BJ (cell line): ENCODE data around the gene LHX5. TPM values are rescaled to one million over a fixed set of nuclear protein-coding genes. Genes with fewer than 3 reads are reported as not detected.

Experiments
- CTCF ChIA-PET: fragments of 350-600 bp; formaldehyde crosslinking; extraction: SDS; loops from one replicate; lab custom pipeline; 2021; ENCODE audit warnings: antibody characterized with exemption, inconsistent platforms; lab: Yijun Ruan, JAX
- POLR2A ChIA-PET: fragments of 300-600 bp; sonication (Branson Sonifier 250); formaldehyde crosslinking; extraction: SDS; loops from one replicate; lab custom pipeline; 2021; ENCODE audit warnings: antibody characterized with exemption; lab: Charles Lee
- DNase-seq: peaks from one replicate; pipeline ENCODE4 v3.0.0-alpha.2; 2011; ENCODE audit warnings: low read depth
- H3K27me3 ChIP-seq: 2 replicates; pipeline ENCODE4 v1.6.0; 2011; ENCODE audit warnings: low read length; ENCODE audit not compliant: control insufficient read depth, insufficient read depth
- H3K36me3 ChIP-seq: 2 replicates; pipeline ENCODE4 v1.5.1; 2011; ENCODE audit warnings: low read length; ENCODE audit not compliant: control insufficient read depth, insufficient read depth
- H3K4me3 ChIP-seq: 2 replicates; pipeline ENCODE4 v1.5.1; 2011; ENCODE audit warnings: low read depth, mild to moderate bottlenecking, control low read depth, low read length
- CTCF ChIP-seq: IDR thresholded peaks from 2 replicates; pipeline ENCODE4 v1.5.1; 2011; ENCODE audit warnings: low read depth, mild to moderate bottlenecking, control low read depth, inconsistent platforms, low read length, moderate library complexity; ENCODE audit not compliant: insufficient read depth
- polyA plus RNA-seq: library from polyadenylated mRNA; depleted of rRNA; stranded (reverse); fragments of >200 nt; gene quantifications from 2 replicates; pipeline ENCODE4 v1.2.3, GENCODE V29; 2011

The LHX5 gene
- polyA plus RNA-seq, 1 experiment, result not detected

GRCh38 chr12:113485330-113485729 is 13.7 kb upstream of the LHX5 start:
- ChIA-PET CTCF (no interaction called here), POLR2A (no interaction called here)
- Histone ChIP-seq H3K36me3 (no peaks in the 10 kb centered on the region), H3K4me3 (no peak overlapping the region), H3K27me3 (no peaks in the 10 kb centered on the region; the same call in 1 of the 2 replicates)
- no peak for TF ChIP-seq CTCF
- DNase-seq, result no peak

- ChIA-PET POLR2A (no interaction called here), CTCF (no interaction called here)
- no peak for TF ChIP-seq CTCF
- DNase-seq, result no peak
- no peak overlapping the region for H3K4me3 ChIP-seq
- H3K27me3 ChIP-seq, result peaks cover 28% of the 10 kb centered on the region
- no peaks in the 10 kb centered on the region for H3K36me3 ChIP-seq
Observed at GRCh38 chr12:113482334-113482733, 10.7 kb upstream of the LHX5 start.

GRCh38 chr12:113480336-113480971 is 8.8 kb upstream of the LHX5 start:
- POLR2A ChIA-PET, result no interaction called here
- CTCF ChIA-PET, result interaction anchor here (1.0 to 1.7 kb wide), 4 partner anchors 14 to 432 kb away, joined by 3 to 4 read pairs (median 4); no protein-coding TSS in a partner anchor

GRCh38 chr12:113479590-113480335 is 8.1 kb upstream of the LHX5 start:
- Histone ChIP-seq H3K27me3 (peaks cover 42% of the 10 kb centered on the region), H3K4me3 (no peak overlapping the region), H3K36me3 (no peaks in the 10 kb centered on the region)
- ChIA-PET CTCF (interaction anchor here (1.0 to 1.7 kb wide), 4 partner anchors 13 to 433 kb away, joined by 3 to 4 read pairs (median 4); no protein-coding TSS in a partner anchor), POLR2A (no interaction called here)
- no peak for DNase-seq
- TF ChIP-seq CTCF, result no peak

More at GRCh38 chr12:113480336-113480971, 8.8 kb upstream of the LHX5 start:
- no peaks in the 10 kb centered on the region for H3K36me3 ChIP-seq
- peaks cover 39% of the 10 kb centered on the region for H3K27me3 ChIP-seq
- no peak for TF ChIP-seq CTCF
- H3K4me3 ChIP-seq, result no peak overlapping the region
- DNase-seq, result no peak

GRCh38 chr12:113479216-113479589 is 7.5 kb upstream of the LHX5 start:
- Histone ChIP-seq H3K27me3 (peaks cover 48% of the 10 kb centered on the region), H3K36me3 (no peaks in the 10 kb centered on the region), H3K4me3 (no peak overlapping the region)
- POLR2A ChIA-PET, result no interaction called here
- no peak for DNase-seq
- no peak for TF ChIP-seq CTCF
- CTCF ChIA-PET, result interaction anchor here (1.2 to 1.7 kb wide), 3 partner anchors 12 to 433 kb away, joined by 3 to 4 read pairs (median 4); no protein-coding TSS in a partner anchor
